ENCODE measurements around the gene NTRK3.

Gene NTRK3

DNA sequence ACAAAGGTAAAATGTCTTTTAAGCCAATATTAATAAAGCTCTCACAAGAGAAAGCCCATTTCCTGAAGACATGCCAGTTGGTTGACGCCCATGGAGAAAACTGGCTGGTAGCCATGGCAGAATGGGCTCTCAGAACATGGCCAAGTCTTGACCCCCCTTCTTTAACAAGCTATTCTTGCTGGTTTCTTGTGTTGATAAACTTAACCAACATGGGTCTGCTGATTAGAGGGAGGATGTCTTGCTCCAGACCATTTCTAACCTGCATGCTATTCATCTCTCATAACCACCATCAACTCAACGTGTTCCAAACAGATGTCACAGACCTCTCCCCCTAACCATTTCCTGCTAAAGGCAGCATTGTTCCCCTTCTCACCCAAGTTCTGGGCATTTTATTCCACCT lies 25.7 kb downstream of the NTRK3 start:
- no peak for DNase-seq (ENCODE audit: low read depth)

GRCh38 chr15:88225461-88225860 lies 31.1 kb downstream of the NTRK3 start:
- DNase-seq (ENCODE audit: low read depth): no peak

- DNase-seq (ENCODE audit: low read depth): no peak
Observed at GRCh38 chr15:88223084-88223483, 33.5 kb downstream of the NTRK3 start.

DNA sequence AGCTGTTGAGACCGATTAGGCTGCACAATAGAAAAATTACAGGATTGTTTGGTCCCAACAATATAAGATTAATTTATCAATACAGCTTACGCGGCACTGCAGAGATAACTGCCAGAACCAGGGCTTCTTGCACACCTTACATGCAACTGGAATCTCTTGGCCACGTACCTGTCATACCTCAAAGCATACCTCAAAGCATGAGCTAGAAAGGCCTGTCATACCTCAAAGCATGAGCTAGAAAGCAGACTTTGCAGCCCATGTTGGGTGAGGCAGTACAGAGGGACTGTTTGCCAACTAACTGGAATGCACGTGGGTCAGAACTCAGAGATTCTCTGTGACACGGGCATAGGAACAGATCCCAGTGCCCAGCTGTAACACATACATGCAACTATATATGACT lies 34.7 kb downstream of the NTRK3 start:
- no peak for DNase-seq (ENCODE audit: low read depth)

- no peak for DNase-seq (ENCODE audit: low read depth)
Observed at GRCh38 chr15:88220443-88221335, 35.9 kb downstream of the NTRK3 start.

DNA sequence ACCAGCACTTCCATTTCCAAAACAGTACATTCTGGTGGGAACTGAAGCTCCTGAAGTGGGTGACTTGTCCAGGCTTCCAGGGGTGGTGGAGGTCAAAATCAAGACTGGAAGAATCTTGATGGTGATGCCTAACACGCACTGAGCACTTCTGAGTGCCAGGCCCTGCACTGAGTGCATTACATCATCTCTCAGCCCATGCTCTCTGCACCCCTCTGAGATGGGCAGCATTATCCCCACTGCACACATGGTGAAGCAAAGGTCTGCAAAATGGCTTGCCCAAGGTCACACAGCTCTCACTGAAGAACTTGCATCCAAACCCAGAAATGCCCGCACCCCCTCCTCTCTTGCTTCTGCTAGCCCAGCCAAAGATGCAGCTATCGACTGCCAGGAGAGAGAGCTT lies 36.9 kb downstream of the NTRK3 start:
- DNase-seq (ENCODE audit: low read depth): no peak

DNA sequence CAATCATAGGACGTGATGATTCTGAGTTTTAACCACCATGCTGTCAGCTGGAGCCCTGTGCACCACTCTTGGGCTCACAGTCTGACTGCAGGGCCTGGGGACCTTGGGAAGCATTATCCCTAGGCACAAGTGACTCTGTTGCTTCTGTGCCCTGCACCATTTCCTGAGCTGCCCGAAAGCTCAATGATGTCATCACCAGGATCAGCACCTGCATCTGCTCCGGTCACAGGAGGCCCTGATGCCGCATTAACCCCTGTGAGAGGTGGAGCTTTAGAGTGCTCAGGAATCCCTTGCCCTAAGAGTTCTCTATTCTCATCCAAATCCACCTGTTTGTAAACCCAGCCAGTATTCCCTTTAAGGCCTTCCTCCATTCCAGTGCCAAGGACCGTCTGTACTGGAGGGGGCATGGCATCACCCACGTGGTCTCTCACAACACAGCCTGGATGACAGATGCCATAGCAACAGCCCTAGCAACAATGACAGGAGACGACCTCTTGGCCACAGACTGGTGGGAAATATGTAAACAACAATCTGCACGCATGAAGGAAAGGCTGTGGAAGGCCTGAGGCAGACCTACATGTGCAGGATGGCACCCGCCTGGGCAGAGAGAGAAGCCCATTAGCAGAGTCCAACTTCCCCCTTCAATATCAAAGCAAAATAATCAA lies 37.9 kb downstream of the NTRK3 start:
- no peak for DNase-seq (ENCODE audit: low read depth)

DNA sequence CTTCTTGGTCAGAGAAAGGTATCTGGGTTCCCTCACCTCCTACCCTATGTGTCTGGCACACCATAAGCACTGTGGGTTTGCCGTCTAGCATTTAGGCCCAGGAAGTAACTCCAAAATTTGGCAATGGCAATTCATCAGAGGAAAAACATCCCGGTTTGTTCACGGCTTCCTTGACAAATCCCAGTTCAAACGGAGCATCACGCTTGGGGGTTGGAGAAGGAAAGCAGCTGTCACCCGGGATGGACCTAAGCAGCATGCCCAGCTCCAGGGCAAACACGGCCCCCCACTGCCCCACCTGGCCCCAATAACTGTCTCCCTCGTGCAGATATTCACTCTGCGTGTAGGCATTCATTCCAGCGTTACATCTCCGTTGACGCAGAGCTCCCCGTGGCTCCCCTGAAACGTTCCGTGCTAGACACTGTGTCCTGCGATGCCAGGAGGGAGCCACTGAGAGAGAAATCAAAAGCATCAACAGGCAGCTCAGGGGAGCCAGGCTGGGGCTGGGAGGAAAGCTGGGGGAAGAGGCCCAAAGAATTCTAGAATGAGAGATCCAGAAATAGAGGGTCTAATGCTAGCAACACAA lies 41.4 kb downstream of the NTRK3 start:
- no peak for DNase-seq (ENCODE audit: low read depth)

GRCh38 chr15:88209111-88209510 lies 47.4 kb downstream of the NTRK3 start:
- DNase-seq (ENCODE audit: low read depth): no peak

DNA sequence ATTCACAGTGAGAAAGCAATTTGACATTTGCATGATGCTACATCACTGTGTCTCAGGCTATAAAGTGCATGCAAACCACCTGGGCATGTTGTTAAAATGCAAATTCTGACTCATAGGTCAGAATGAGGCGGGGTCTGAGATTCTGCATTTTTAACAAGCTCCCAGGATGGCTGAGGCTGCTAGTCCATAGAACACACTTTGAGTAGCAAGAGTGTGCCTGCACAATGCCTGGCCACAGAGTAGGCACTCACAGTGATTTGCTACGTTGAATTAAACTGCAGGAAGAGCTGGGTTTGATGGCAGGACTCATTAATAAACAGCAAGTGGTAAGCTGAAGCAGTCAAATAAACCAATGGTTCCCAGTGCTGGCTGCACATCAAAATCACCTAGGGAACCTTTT lies 48.1 kb downstream of the NTRK3 start:
- no peak for DNase-seq (ENCODE audit: low read depth)

GRCh38 chr15:88207565-88207964 lies 49.0 kb downstream of the NTRK3 start:
- no peak for DNase-seq (ENCODE audit: low read depth)

GRCh38 chr15:88204584-88204983 lies 52.0 kb downstream of the NTRK3 start:
- no peak for DNase-seq (ENCODE audit: low read depth)

- no peak for DNase-seq (ENCODE audit: low read depth)
Observed at GRCh38 chr15:88202231-88202630, 54.3 kb downstream of the NTRK3 start.

GRCh38 chr15:88201207-88201606 lies 55.3 kb downstream of the NTRK3 start:
- DNase-seq (ENCODE audit: low read depth): no peak

DNA sequence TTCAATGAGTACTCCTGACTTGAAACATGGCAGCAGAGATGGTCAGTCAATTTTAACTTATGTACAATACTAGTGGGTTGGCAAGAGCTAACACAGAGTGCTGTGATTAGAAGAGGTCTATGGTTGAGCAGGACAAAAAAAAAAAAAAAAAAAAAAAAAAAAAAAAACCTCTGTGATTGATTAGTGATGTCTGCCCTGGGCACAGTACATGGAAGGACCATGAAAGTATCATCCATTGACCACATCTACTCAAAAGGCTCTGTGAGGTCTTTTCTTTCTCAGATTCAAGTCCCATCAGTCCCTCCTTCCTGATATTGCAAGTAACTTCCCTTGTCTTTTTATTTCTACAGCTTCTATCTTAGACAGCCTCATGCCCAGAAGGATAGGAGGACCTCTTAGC lies 59.6 kb downstream of the NTRK3 start:
- DNase-seq (ENCODE audit: low read depth): no peak

GRCh38 chr15:88194162-88194561 lies 62.4 kb downstream of the NTRK3 start:
- DNase-seq (ENCODE audit: low read depth): no peak

GRCh38 chr15:88193415-88193814 lies 63.1 kb downstream of the NTRK3 start:
- no peak for DNase-seq (ENCODE audit: low read depth)

DNA sequence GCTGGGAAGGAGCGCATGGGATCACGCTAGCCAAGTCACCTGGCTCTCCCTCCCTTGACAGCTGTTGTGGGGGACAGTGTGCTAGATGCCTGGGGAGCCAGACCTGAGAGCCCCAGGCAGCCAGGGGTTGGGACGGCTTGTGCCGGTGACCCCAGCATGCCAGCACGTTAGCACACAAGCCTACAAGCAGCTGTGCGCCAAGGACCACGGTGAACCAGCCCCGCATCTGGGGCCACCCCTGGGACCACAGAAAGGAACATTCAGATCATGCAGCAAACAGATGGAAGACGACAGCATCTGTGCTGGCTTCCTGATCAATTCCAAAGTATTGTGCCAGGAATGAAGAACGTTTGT lies 64.8 kb downstream of the NTRK3 start:
- DNase-seq (ENCODE audit: low read depth): no peak

DNA sequence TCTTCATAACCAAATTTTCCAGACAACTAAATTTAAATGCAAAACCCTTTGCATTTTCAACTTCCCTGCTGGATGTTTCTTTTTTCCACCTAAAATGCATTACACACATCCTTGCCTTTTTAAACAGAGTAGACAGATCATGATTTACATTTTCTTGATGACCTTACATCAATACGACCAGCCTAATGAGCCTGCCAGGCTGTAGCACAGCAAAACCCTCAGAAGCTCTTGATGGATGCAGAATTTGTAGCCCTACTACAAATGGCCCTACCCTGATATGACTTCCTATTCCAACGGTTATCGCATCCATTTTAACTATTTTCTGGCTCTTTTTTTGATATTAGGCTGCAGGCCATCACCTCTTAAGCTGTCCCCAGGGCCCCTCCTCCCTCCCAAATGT lies 66.3 kb downstream of the NTRK3 start:
- DNase-seq (ENCODE audit: low read depth): no peak

- DNase-seq (ENCODE audit: low read depth): no peak
Observed at GRCh38 chr15:88188300-88188699, 68.2 kb downstream of the NTRK3 start.

DNA sequence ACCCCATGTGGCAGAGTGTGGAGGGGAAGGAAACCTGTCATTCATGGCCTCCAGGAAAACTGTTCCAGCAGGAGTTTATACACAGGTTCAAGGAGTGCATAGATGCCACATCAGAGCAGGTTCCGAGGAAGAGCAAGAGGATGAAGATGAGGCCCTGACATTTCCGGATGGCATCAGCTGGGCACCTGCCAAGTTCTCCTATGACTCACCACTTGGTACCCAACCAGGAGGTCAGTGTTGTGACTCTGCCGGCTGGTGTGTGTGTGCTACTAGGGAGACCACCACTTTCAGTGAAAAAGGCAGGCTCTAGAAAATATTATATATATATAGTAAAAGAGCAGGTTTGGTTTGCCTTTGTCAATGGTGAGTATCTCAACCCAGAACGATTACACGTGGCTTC lies 69.3 kb downstream of the NTRK3 start:
- DNase-seq (ENCODE audit: low read depth): no peak

- no peak for DNase-seq (ENCODE audit: low read depth)
Observed at GRCh38 chr15:88185584-88185983, 71.0 kb downstream of the NTRK3 start.

GRCh38 chr15:88181613-88182012 lies 74.9 kb downstream of the NTRK3 start:
- DNase-seq (ENCODE audit: low read depth): no peak

All from activated T-helper 1 cell treated with Interleukin-2 at 50 U/mL for 16 hours (primary cell).